Measurements from ENCODE around the gene TCTN1.

The TCTN1 gene

DNA sequence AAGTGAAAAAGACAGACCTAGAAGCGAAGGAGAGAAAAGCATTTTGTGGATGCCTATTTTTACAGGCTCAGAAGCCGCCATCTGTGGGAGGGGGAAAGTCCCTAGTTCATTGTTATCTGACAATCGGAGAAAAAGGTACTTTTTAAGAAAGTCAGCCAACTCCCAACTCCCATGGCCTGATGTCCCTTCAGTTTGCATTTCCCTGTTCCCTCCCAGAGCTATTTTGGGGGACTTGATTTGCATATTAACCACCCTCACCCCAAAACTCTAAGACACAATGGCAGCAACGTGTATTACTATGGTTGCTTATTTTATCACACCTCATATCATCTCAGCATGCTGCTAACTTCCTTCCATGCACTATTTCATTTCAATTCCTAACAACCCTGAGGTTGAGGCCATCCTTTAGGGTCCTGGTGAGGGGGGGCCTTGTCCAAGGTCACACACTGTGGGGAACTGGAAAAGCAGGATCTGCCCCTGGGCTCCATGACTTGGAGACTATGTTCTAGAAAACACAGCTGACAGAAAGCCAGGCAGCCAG lies 56.3 kb downstream of the TCTN1 start:
- TF ChIP-seq, protein P1, sequence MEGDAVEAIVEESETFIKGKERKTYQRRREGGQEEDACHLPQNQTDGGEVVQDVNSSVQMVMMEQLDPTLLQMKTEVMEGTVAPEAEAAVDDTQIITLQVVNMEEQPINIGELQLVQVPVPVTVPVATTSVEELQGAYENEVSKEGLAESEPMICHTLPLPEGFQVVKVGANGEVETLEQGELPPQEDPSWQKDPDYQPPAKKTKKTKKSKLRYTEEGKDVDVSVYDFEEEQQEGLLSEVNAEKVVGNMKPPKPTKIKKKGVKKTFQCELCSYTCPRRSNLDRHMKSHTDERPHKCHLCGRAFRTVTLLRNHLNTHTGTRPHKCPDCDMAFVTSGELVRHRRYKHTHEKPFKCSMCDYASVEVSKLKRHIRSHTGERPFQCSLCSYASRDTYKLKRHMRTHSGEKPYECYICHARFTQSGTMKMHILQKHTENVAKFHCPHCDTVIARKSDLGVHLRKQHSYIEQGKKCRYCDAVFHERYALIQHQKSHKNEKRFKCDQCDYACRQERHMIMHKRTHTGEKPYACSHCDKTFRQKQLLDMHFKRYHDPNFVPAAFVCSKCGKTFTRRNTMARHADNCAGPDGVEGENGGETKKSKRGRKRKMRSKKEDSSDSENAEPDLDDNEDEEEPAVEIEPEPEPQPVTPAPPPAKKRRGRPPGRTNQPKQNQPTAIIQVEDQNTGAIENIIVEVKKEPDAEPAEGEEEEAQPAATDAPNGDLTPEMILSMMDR (conservative IDR thresholded peaks at IDR 0.05; ENCODE audit: low read depth, low read length): no peak
- no peak for DNase-seq (ENCODE audit: low read depth)
- no peak overlapping the region for H3K4me3 ChIP-seq (ENCODE audit: low read depth, low read length)

DNA sequence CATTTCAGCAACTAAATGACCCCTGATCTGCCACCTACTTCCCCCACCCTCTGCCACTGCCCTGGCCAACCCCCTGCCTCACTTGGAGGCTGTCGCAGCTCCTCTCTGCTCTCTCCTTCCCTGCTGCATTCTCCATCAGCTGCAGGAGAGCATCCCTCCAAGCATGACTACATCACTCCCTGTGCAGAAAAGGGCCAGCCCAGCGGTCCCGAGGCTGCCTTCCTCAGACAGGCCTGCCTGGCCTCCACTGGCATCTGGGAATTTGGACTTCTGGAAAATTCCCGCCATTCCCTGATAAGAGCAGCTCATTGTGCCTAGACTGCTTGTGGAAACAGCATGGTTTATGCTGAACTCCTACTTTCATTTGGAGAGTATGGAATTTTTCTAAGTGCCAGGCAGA lies 62.2 kb downstream of the TCTN1 start:
- DNase-seq (ENCODE audit: low read depth): no peak
- TF ChIP-seq, protein P1 (conservative IDR thresholded peaks at IDR 0.05; ENCODE audit: low read depth, low read length): no peak
- no peak overlapping the region for H3K4me3 ChIP-seq (ENCODE audit: low read depth, low read length)

DNA sequence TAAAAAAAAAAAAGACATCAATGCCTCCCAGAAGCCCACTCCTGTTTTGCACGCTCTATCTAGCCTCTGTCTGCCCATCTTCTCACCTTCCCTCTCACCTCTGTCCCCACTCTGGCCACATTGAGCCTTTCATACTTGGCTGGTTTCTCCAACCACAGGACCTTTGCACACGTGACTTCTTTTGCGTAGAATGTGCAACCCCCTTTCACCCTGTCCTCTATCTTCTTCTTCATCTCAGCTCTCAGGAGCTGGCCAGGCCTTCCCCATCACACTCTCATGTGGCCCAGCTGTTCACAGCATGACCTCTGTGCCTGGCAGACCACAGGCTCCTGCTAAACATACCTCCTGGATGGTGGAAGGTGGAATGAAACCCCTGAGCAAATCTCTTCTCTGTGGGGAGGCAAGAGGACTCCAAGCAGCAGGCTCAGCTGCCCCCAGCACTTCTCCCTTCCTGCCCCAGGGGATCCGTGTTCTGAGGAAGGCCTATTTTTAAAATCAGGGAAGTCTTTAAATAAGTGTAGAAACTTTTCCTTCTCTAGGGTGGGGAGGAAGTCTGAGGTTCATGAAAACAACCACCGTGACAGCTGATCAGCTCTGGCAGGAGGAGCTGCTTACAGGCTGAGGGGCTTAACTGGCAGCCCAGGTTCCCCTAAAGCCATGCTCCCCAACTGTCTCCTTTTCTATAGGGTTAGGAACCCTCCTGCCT lies 63.4 kb downstream of the TCTN1 start:
- TF ChIP-seq, protein P1 (conservative IDR thresholded peaks at IDR 0.05; ENCODE audit: low read depth, low read length): no peak
- H3K4me3 ChIP-seq (ENCODE audit: low read depth, low read length): no peak overlapping the region
- DNase-seq (ENCODE audit: low read depth): peak; percentile 85

DNA sequence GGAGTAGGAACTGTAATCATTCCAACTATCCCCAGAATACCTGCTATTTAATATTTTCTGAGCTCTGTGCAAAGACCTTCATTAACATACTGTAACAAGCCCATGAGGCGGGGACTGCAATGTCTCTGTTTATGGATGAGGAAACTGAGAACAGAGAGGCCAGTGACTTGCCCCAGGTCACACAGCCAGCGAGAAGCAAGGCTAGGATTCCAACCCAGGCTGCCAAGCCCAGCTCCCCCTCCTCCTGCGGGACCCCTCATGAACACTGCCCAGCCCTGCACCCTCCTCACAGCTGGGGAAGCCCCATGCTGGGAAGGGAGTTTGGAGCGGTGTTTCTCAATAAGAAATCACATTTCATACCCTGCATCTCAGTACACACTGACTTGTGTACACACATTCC lies 64.1 kb downstream of the TCTN1 start:
- peak; percentile 44 for DNase-seq (ENCODE audit: low read depth)
- TF ChIP-seq, protein P1 (conservative IDR thresholded peaks at IDR 0.05; ENCODE audit: low read depth, low read length): no peak
- no peak overlapping the region for H3K4me3 ChIP-seq (ENCODE audit: low read depth, low read length)

DNA sequence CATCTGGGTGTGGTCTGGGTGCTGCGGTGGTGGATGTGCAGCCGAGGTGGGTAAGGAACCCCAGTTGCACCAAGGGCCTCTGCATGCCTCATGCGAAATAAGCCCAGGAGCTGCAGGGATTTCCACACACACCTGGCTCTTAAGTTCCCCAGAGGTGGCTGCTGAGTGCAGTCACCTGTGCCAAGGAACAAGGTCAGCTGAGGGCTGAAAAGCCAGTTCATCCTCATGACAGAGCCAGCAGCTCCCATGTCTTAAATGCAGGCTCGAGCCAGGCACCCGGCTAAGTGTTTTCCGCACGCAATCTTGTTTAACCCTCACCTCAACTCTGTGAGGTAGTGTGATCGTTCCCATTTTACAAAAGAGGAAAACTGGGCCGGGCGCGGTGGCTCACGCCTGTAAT lies 65.3 kb downstream of the TCTN1 start:
- TF ChIP-seq, protein P1 (conservative IDR thresholded peaks at IDR 0.05; ENCODE audit: low read depth, low read length): no peak
- H3K4me3 ChIP-seq (ENCODE audit: low read depth, low read length): no peak overlapping the region
- no peak for DNase-seq (ENCODE audit: low read depth)

DNA sequence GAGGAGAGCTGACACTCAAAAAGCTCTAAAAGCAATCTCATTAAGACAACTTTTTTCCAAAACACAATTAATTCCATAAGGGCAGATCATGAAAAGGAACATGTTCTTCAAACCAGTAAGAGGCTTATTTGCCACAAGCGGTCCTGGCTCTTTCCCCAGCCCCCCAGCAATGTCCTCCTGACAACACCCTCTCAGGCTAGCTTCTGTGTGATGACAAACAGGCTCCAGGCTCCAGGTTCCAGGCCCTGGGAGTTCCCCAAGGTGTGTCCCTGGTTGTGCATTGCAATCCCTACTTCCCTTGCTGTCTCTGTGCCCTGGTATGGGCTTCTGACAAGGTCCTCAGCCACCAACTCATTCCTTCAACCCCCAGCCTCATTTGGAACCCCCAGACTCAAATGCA lies 66.1 kb downstream of the TCTN1 start:
- TF ChIP-seq, protein P1 (conservative IDR thresholded peaks at IDR 0.05; ENCODE audit: low read depth, low read length): no peak

DNA sequence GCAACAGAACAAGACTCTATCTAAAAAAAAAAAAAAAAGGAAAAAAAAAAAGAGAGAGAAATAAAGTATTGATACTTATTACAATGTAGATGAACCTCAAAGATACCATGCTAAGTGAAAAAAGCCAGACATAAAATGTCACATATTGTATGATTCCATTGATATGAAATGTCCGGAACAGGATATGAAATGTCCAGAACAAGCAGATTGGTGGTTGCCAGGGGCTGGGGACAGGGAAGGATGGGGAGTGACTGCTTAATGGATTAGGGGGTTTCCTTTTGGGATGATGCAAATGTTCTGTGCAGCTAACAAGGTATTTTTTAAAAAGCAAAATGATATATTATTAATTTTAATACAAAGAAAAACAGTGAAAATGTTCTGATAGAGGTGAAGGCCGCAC lies 70.0 kb downstream of the TCTN1 start:
- no peak for DNase-seq (ENCODE audit: low read depth)
- no peak overlapping the region for H3K4me3 ChIP-seq (ENCODE audit: low read depth, low read length)
- TF ChIP-seq, protein P1 (conservative IDR thresholded peaks at IDR 0.05; ENCODE audit: low read depth, low read length): no peak

More for the DNA sequence above, 66.1 kb downstream of the TCTN1 start:
- no peak for DNase-seq (ENCODE audit: low read depth)
- H3K4me3 ChIP-seq (ENCODE audit: low read depth, low read length): no peak overlapping the region

Measured in choroid plexus epithelial cell (primary cell).